ENCODE measurements around the gene NSUN5.
A peak's percentile ranks its signal among the peaks of the same experiment; 100 is the strongest.
"Not testable (repeated sequence)": the region's sequence is repeated elsewhere in the genome, so short reads cannot be mapped to it uniquely, and the experiment has no call there.

The NSUN5 gene

GRCh38 chr7:73308665-73309214 is at the start of gene NSUN5:
NSUN5 (minus strand) TSS chr7:73308826; CDS start chr7:73308790, 36 bp downstream.
- peak; percentile 91 for DNase-seq (ENCODE audit: low spot score)

GRCh38 chr7:73356159-73356558 is 47.5 kb upstream of the NSUN5 start:
- no peak for DNase-seq (ENCODE audit: low spot score)

GRCh38 chr7:73354821-73355220 is 46.2 kb upstream of the NSUN5 start:
- DNase-seq (ENCODE audit: low spot score): no peak

GRCh38 chr7:73354196-73354595 is 45.6 kb upstream of the NSUN5 start:
- DNase-seq (ENCODE audit: low spot score): no peak

GRCh38 chr7:73353243-73353642 is 44.6 kb upstream of the NSUN5 start:
- DNase-seq (ENCODE audit: low spot score): no peak

GRCh38 chr7:73352784-73353183 is 44.2 kb upstream of the NSUN5 start:
- no peak for DNase-seq (ENCODE audit: low spot score)

GRCh38 chr7:73351447-73352167 is 43.0 kb upstream of the NSUN5 start:
- DNase-seq (ENCODE audit: low spot score): no peak

GRCh38 chr7:73350306-73351068 is 41.9 kb upstream of the NSUN5 start:
- no peak for DNase-seq (ENCODE audit: low spot score)

GRCh38 chr7:73349763-73350162 is 41.1 kb upstream of the NSUN5 start:
- no peak for DNase-seq (ENCODE audit: low spot score)

GRCh38 chr7:73345951-73346350 is 37.3 kb upstream of the NSUN5 start:
- DNase-seq (ENCODE audit: low spot score): no peak

GRCh38 chr7:73345538-73345937 is 36.9 kb upstream of the NSUN5 start:
- no peak for DNase-seq (ENCODE audit: low spot score)

- no peak for DNase-seq (ENCODE audit: low spot score)
Observed at GRCh38 chr7:73343671-73344380, 35.2 kb upstream of the NSUN5 start.

GRCh38 chr7:73342645-73343044 is 34.0 kb upstream of the NSUN5 start:
- DNase-seq (ENCODE audit: low spot score): no peak

GRCh38 chr7:73341877-73342276 is 33.3 kb upstream of the NSUN5 start:
- no peak for DNase-seq (ENCODE audit: low spot score)

GRCh38 chr7:73340514-73340913 is 31.9 kb upstream of the NSUN5 start:
- DNase-seq (ENCODE audit: low spot score): no peak

GRCh38 chr7:73338321-73338720 is 29.7 kb upstream of the NSUN5 start:
- DNase-seq (ENCODE audit: low spot score): no peak

- DNase-seq (ENCODE audit: low spot score): no peak
Observed at GRCh38 chr7:73332447-73332846, 23.8 kb upstream of the NSUN5 start.

- no peak for DNase-seq (ENCODE audit: low spot score)
Observed at GRCh38 chr7:73330772-73331171, 22.1 kb upstream of the NSUN5 start.

- DNase-seq (ENCODE audit: low spot score): no peak
Observed at GRCh38 chr7:73329861-73330581, 21.4 kb upstream of the NSUN5 start.

- no peak for DNase-seq (ENCODE audit: low spot score)
Observed at GRCh38 chr7:73328696-73329095, 20.1 kb upstream of the NSUN5 start.

GRCh38 chr7:73327922-73328321 is 19.3 kb upstream of the NSUN5 start, which contains the start of the genes FKBP6 and TRIM50:
FKBP6 (plus strand) TSS chr7:73328161; CDS start chr7:73328429, 268 bp downstream.
TRIM50 (minus strand) TSS chr7:73328082; CDS start chr7:73324787, 3,295 bp downstream.
- not testable (repeated sequence) for DNase-seq (ENCODE audit: low spot score)

- not testable (repeated sequence) for DNase-seq (ENCODE audit: low spot score)
Observed at GRCh38 chr7:73327449-73327848, 18.8 kb upstream of the NSUN5 start.

Measured in left forelimb (tissue), 1 donor.